NCI-H345 treated with DMSO at 0.1 percent for 48 hours (cell line): ENCODE results near the gene ZBED1.
"Not testable (repeated sequence)": the region's sequence is repeated elsewhere in the genome, so short reads cannot be mapped to it uniquely, and the experiment has no call there.

Experiments used
- DNase-seq: peaks from one replicate; lab custom pipeline; 2025; ENCODE audit not compliant: unreplicated experiment; lab: John Stamatoyannopoulos, UW

Gene ZBED1

DNA sequence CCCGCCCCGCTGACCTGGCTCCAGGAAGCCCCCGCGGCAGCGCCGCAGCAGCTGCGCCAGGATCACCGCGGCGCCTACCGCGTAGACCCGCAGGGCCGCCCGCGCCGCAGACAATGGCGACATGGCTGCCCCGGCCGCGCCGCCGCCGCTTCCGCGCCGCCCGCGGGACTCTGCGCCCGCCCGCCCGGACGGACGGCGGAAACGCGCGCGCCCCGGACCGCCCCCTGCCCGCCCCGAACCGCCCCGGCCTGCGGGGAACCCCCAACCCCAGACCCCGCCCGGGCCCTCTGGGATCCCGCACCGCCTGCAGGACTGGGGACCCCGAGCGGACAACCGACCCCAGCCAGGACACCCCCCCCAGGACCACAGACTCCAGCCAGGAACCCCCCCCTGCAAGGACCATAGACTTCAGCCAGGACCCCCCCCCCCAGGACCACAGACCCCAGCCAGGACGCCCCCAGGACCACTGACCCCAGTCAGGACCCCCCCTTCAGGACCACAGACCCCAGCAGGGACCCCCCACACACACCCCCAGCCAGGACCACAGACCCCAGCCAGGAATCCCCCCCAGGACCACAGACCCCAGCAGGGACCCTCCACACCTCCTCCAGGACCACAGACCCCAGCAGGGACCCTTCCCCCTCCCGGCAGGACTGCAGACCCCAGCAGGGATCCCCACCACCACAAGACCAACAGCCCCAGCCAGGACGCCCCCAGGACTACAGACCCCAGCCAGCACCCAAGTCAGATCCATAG is at the start of gene ZBED1, which contains the start of gene DHRSX:
TSS of gene ZBED1 (minus strand) at position 174 of the 756 bp plus-strand sequence. CDS start 10,257 bp downstream, outside the sequence.
TSS of gene DHRSX (minus strand) at position 174 of the 756 bp plus-strand sequence. CDS start at position 123, 51 bp downstream.
- DNase-seq = no peak

DNA sequence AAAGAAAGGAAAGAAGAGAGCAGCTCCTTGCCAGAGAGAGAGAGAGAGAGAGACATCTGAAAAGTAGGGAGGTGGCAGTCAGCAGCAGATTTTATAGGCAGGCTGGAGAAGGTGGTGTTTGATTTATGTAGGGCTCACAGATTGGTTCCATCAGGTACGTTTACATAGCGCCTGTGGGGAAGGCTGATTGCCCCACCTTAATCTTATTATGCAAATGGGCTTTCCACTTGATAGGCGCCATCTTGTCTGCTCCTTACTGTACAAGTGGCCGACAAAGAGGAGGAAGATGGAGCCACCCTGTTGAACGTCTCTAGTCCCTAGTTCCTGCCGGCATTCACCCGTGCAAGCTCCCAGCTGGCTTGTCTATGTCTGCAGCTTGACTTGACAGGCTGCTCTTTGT is 49.1 kb upstream of the ZBED1 start:
- no peak for DNase-seq

DNA sequence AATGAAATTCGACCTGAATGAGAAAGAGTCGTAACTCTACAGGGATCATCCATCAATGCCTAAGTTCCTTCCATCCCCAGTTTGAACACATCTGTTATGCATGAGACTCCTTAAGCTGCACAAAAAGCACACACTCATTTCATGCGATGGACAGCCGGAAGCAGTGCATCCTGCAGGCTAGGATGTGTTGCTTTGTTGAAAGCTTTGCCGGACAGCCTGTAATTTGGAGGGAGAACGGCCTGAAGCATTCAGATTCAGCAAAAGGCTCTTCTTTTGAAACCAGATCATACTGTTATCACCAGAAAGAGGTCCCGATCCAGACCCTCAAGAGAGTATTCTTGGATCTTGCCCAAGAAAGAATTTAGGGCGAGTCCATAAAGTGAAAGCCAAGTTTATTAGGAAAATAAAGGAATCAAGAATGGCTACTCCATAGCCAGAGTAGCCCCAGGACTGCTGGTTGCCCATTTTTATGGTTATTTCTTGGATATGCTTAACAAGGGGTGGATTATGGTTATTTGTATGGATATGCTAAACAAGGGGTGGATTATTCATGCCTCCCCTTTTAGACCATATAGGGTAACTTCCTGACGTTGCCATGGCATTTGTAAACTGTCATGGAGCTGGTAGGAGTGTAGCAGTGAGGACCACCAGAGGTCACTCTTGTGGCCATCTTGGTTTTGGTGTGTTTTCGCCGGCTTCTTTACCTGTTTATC is 48.1 kb upstream of the ZBED1 start:
- no peak for DNase-seq

DNA sequence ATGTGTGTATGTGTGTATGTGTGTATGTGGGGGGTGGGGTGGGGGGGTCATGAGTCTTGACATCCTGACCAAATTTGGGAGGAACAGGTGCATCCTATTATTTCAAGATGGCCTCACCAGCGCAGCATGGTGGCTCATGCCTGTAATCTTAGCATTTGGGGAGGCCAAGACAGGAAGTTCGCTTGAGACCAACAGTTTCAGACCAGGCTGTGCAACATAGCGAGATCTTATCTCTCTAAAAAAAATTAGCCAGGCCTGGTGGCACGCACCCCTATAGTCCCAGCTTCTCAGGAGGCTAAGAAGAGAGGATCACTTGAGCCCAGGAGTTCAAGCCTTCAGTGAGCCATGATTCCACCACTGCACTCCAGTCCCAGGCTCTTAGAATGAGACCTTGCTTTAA is 47.0 kb upstream of the ZBED1 start:
- DNase-seq = no peak

DNA sequence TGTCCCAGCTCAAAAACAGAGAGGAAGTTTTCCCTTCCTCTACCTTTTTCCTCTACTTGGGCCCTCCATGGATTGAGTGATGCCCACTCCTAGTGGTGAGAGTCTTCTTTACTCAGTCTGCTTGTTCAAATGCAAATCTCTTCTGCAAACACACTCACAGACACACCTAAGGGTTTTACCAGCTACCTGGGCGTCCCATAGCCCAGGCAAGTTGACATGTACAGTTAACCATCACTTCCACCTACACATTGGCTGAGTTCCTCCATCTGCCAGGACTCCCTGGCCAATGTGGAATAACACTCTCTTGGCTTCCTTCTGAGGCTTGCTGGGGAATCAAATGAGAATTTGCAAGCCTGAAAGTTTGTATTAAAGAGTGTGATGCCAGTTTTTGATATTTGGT is 45.7 kb upstream of the ZBED1 start:
- no peak for DNase-seq

DNA sequence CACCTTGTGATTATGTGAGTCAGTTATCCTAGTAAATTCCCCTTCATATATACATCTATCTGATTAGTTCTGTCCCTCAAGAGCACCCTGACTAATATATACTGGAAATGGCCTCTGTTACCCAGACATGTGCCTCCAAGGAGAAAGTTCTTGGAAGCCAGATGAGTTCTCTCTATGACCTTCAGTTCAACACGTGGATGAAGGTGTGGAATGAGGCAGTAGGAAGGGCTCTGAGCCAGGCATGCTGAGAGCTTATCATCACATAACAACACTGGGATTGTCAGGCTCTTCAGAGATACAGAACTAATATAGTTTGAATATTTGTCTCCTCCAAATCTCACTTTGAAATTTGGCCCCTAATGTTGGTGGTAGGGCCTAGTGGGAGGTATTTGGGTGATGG is 44.4 kb upstream of the ZBED1 start:
- no peak for DNase-seq

DNA sequence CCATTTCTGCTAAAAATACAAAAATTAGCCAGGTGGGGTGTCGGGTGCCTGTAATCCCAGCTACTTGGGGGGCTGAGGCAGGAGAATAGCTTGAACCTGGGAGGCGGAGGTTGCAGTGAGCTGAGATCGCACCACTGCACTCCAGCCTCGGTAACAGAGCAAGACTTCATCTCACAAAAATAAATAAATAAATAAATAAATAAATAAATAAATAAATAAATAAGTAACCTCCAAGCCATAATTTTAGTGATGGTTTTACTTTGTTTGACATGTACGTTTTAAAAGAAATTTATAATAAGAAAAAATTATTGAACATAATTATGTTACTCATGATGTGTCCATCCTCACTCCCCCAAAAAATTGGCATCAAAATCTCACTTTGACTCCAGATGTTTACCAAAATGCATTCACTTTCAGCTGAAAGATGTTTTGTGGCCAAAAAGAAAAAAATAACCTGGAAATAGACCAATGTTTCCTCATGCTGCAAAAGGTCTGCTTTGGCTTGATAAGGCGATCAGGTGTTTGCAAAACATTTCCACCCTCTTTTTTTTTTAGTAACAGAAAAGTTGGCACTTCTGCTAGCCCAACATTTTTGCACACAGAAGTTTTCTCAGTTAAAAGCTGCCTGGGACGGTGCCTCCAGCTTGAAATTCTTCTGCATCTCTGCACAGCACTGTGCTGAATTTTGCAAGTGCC is 42.2 kb upstream of the ZBED1 start:
- DNase-seq = no peak

DNA sequence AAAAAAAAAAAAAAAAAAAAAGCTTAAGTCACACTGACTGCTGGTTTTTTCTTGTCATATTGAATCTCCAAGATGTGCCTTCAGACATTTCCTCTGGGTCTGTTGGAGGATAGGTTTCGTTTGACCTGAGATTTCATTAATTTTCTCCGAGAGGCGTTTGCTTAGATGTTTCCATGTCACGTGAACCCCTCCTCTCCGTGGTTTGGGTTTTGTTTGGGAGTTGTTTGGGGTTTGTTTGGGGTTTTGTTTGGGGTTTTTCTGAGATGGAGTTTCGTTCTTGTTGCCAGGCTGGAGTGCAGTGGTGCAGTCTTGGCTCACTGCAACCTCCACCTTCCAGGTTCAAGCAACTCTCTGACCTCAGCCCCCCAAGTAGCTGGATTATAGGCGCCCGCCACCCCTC is 40.8 kb upstream of the ZBED1 start:
- DNase-seq = no peak

DNA sequence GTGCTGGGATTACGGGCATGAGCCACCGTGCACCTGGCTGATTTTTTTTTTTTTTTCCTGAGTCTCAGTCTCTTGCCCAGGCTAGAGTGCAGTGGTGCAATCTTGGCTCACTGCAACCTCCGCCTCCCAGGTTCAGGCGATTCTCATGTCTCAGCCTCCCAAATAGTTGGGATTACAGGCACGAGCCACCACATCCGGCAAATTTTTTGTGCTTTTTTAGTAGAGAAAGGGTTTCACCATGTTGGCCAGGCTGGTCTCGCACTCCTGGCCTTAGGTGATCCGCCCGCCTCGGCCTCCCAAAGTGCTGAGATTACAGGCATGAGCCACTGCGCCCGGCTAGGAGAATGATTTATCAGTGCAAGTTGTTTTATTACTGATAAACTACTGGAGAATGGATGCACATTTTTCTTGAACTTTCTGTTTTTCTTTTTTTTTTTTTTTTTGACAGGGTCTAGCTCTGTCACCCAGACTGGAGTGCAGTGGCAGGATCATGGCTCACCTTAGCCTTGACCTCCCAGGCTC is 39.7 kb upstream of the ZBED1 start:
- no peak for DNase-seq

DNA sequence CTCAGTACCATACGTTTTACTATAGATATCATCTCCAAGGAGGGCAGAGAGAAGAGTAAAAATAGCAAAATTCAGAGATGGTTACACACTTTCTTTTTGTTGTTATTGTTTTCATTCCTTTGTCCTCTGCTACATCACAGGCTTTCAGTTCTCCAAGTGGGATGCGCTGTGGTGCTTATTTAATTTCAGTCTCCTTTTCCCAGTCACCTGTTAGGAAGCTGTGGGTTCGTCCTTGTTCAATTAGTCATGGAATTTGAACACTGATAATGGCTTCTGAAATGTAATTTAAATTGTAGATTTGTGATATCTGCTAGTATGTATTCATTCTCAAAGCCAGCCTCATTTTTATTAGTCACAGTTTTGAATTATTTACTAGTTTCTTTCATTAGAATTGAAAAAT is 38.8 kb upstream of the ZBED1 start:
- no peak for DNase-seq

DNA sequence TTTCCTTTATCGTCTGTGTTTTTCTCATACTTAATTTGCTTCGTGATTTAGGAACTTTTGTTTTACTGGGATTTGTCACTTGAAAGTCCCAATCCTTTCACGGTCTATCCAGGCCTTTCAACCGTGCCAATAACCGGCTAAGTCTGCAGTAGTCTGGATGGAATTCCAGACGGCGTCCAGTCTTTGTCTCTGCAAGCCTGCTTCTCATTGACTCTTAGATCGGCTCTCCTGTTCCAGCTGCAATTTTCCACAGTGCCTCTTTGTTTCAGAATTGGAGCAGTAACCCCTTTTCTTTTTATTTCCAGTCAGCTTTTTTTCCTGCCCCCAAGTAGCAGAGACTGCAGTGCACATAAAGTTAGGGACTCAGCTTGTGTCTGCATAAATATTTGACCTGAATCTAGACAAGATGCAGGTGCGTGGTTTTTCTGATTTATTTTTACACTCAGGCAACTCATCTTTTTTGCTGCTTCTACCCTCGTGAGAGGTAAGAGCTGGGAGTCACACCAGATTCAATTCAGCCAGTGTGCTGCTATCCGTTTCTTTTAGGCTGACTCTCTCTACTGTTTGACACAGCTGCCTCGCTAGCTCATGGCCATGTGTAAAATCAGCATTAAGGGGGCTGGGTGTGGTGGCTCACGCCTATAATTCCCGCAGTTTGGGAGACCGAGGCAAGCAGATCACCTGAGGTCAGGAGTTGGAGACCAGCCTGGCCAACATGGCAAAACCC is 37.4 kb upstream of the ZBED1 start:
- no peak for DNase-seq

DNA sequence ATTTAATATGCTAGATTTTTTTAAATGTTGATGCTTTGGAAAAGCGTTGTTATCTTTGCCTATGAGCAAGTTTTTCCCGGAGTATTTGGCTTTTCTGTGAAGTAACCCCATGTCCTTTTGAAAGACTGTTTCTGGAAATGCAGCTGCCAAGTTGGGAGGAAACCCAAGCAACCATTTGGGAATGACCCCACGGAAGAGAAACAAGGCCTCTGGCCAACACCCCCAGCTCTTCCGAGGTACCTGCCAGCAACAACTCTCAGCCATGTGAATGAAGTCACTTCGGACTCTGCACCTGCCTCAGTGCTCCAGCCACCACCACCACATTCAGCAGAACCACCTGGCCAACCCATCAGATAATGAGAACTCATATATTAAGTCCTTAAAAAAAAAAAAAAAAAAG is 36.2 kb upstream of the ZBED1 start:
- DNase-seq = no peak

DNA sequence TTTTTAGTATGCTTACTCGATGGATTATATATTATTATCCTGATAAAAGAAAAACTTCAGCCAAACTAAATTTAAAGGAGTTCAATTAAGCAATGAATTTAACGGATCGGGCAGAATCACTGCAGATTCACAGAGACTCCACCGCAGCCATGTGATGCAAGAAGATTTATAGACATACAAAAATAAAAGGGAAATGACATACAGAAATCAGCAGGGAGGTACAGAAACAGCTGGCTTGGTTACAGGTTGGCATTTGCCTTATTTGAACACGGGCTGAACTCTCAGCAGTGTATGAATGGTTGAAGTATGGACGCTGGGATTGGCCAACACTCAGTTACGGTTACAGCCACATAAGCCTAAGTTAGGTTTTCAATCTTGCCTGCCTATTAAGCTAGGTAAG is 35.4 kb upstream of the ZBED1 start:
- DNase-seq = no peak

DNA sequence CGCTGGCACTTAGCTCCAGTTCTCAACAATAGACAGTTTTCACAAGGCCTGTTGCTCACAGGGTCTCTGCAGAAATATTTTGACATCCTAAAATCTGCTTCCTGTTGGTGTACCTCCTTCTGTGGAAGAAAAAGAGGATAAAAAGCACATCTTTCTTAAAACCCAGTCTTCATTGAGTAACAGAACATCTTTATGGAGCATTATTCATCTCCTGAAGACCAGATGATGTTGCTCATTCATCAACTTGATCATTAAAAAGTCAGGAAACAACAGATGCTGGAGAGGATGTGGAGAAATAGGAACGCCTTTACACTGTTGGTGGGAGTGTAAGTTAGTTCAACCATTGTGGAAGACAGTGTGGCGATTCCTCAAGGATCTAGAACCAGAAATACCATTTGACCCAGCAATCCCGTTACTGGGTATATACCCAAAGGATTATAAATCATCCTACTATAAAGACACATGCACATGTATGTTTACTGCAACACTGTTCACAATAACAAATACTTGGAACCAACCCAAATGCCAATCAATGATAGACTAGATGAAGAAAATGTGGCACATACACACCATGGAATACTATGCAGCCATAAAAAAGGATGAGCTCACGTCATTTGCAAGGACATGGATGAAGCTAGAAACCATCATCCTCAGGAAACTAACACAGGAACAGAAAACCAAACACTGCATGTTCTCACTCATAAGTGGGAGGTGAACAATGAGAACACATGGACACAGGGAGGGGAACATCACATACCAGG is 33.7 kb upstream of the ZBED1 start:
- DNase-seq = not testable (repeated sequence)

DNA sequence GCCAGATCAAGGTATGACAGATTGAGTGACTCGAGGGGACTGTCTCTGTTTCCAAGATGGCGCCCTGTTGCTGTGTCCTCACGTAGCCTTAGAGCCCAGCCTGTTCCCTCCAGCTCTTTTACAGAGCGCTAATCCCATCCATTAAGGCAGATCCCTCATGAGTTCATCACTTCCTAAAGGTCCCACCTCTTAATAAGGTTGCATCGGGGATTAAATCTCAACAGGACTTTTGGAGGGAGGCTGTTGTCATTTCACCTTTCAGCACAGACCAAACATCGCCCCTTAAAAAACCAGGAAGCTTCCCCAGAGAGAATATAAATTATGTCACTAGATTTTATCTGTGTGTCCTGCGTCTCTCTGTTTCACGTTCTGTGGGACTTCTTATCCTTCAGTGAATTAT is 32.6 kb upstream of the ZBED1 start:
- no peak for DNase-seq

DNA sequence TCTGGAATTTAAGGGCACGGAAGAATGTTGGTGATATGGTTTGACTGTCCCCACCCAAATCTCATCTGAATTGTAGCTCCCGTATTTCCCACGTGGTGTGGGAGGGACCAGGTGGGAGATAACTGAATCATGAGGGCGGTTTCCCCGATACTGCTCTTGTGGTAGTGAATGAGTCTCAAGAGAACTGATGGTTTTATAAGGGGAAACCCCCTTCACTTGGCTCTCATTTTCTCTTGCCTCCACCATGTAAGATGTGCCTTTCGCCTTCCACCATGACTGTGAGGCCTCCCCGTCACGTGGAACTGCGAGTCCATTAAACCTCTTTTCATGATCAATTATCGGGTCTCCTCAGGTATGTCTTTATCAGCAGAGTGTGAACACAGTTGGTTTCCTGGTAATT is 25.6 kb upstream of the ZBED1 start:
- DNase-seq = no peak

DNA sequence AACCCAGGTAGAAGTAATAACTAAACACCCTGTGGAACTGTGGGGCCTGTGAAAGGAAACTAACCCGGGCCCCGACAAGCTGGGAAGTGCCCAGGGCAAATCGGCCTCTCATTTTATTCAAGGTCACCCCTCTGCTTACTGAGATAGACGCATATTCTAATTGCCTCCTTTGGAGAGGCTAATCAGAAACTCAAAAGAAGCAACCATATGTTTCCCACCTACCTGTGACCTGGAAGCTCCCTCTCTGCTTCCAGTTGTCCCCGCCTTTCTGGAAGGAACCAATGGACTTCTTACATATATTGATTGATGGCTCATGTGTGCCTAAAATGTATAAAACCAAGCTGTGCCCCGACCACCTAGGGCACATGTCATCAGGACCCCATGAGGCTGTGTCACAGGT is 23.1 kb upstream of the ZBED1 start:
- no peak for DNase-seq

DNA sequence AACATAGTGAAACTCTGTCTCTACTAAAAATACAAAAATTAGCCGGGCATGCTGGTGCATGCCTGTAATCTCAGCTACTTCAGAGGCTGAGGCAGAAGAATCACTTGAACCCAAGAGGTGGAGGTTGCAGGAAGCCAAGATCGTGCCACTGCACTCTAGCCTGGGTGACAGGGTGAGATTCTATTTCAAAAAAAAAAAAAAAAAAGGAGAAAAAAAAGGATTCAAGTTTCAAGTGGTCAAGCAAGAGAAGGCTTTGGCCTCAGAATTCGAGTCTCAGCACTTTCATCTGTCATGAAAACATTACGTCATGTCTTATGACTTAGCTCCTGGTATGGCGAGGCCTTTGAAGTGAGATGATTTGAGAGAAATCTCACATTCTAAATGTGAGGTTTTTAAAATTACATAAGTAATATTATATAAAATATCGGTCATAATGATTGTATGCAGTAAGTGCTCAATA is 21.2 kb upstream of the ZBED1 start:
- DNase-seq = no peak

DNA sequence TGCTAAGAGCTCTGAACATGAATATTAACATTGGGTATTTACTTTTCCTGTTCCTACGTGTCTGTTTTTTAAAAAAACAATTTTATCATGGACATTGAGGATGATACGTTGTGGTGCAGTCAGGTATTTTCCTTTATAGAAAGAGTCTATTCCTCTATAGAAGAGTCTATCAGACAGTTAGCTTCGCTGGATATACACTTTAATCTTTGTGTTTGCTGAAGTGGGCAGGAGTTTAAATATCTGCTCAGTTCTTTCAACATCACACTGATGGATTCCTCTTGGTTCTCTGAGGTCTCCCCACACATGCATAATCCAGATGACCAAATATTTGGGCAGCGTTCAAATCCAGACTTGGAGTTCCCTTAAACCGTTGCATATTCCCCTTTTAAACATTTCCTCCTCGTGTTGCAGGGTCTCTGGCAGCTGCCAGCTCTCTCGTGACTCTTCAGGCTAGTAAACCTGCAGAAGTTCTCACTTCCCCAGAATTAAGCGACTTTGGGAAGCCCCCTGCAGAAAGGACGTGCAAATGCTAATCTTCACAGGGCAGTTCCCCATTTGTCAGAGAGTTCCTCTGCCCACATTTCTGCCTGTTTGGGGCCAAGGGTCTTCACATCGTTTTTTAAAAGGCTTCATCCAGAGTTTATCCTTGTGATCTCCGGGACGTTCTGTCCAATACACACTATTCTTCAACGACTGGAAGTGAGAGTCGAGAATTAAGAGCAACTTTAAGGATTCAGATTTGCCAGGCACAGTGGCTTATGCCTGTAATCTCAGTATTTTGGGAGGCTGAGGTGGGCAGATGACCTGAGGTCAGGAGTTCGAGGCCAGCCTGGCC is 20.5 kb upstream of the ZBED1 start:
- no peak for DNase-seq
